IMR-90 (cell line): Measurements from ENCODE around the gene TCF4. TPM values are rescaled to one million over a fixed set of nuclear protein-coding genes. Genes with fewer than 3 reads are reported as not detected.

Source experiments
- ATAC-seq: fragments of 200-7000 bp; cut with Tn5 transposase; 2 replicates; pipeline ENCODE4 v1.9.1; 2020; ENCODE audit warnings: low read depth, mild to moderate bottlenecking, moderate library complexity
- BruUV-seq: library from RNA; stranded (reverse); fragments of 400-500 nt; replicated peaks from 2 replicates; lab custom pipeline; 2021; lab: Mats Ljungman, UMichigan
- CTCF ChIA-PET: fragments of 300-600 bp; formaldehyde crosslinking; extraction: SDS; loops from one replicate; lab custom pipeline; 2021; ENCODE audit warnings: antibody characterized with exemption; lab: Yijun Ruan, JAX
- POLR2A ChIA-PET: fragments of 300-600 bp; sonication (Branson Sonifier 250); formaldehyde crosslinking; loops from one replicate; lab custom pipeline; 2022; ENCODE audit warnings: antibody characterized with exemption; ENCODE audit not compliant: unreplicated experiment; lab: Charles Lee
- DNase-seq: peaks from one replicate; pipeline ENCODE4 v3.0.0; 2013
- H2AFZ ChIP-seq: replicated peaks from 2 replicates; pipeline ENCODE3; 2013; ENCODE audit warnings: low read length, mild to moderate bottlenecking; ENCODE audit not compliant: poor library complexity
- H2AK5ac ChIP-seq: 2 replicates; pipeline ENCODE4 v1.6.1; 2013; ENCODE audit warnings: low read depth, low read length, inconsistent platforms
- H2AK9ac ChIP-seq: replicated peaks from 2 replicates; pipeline ENCODE3; 2013; ENCODE audit warnings: mild to moderate bottlenecking, low read depth, low read length, moderate library complexity; ENCODE audit not compliant: poor library complexity
- H2BK120ac ChIP-seq: 2 replicates; pipeline ENCODE4 v1.6.1; 2013; ENCODE audit warnings: low read depth, low read length, inconsistent platforms
- H2BK15ac ChIP-seq: 3 replicates; pipeline ENCODE4 v1.6.1; 2013; ENCODE audit warnings: low read depth, low read length, inconsistent platforms
- H2BK20ac ChIP-seq: 2 replicates; pipeline ENCODE4 v1.6.1; 2013; ENCODE audit warnings: low read depth, mild to moderate bottlenecking, inconsistent platforms, low read length, moderate library complexity
- H2BK5ac ChIP-seq: 2 replicates; pipeline ENCODE4 v1.6.1; 2013; ENCODE audit warnings: mild to moderate bottlenecking, low read depth, low read length, inconsistent platforms; ENCODE audit not compliant: poor library complexity, severe bottlenecking
- H3K14ac ChIP-seq: replicated peaks from 2 replicates; pipeline ENCODE4 v1.6.1; 2013; ENCODE audit warnings: low read depth, low read length, inconsistent platforms
- H3K18ac ChIP-seq: 2 replicates; pipeline ENCODE4 v1.6.1; 2013; ENCODE audit warnings: low read depth, low read length, control low read depth
- H3K23ac ChIP-seq: 2 replicates; pipeline ENCODE4 v1.6.1; 2013; ENCODE audit warnings: low read depth, low read length, inconsistent platforms
- H3K27ac ChIP-seq: 2 replicates; pipeline ENCODE4 v1.5.1; 2013; ENCODE audit warnings: mild to moderate bottlenecking, control low read depth, low read length; ENCODE audit not compliant: insufficient read depth
- H3K27me3 ChIP-seq: 2 replicates; pipeline ENCODE4 v1.6.1; 2013; ENCODE audit warnings: low read length; ENCODE audit not compliant: control insufficient read depth, insufficient read depth
- H3K36me3 ChIP-seq: 2 replicates; pipeline ENCODE4 v1.6.1; 2013; ENCODE audit warnings: low read length, mixed read lengths; ENCODE audit not compliant: control insufficient read depth, insufficient read depth
- H3K4ac ChIP-seq: 2 replicates; pipeline ENCODE4 v1.6.1; 2013; ENCODE audit warnings: low read depth, low read length, inconsistent platforms
- H3K4me1 ChIP-seq: 2 replicates; pipeline ENCODE4 v1.6.1; 2013; ENCODE audit warnings: low read length, mixed read lengths; ENCODE audit not compliant: control insufficient read depth, insufficient read depth
- H3K4me2 ChIP-seq: 2 replicates; pipeline ENCODE4 v1.6.1; 2013; ENCODE audit warnings: low read depth, mild to moderate bottlenecking, control low read depth, low read length, moderate library complexity
- H3K4me3 ChIP-seq: 2 replicates; pipeline ENCODE4 v1.5.1; 2013; ENCODE audit warnings: low read depth, mild to moderate bottlenecking, control low read depth, low read length, moderate library complexity; ENCODE audit not compliant: insufficient read depth
- H3K56ac ChIP-seq: 2 replicates; pipeline ENCODE4 v1.6.1; 2013; ENCODE audit warnings: low read length, inconsistent platforms; ENCODE audit not compliant: insufficient read depth; ENCODE audit errors: extremely low read depth
- H3K79me1 ChIP-seq, 2 experiments: 2 replicates each; pipeline ENCODE4 v1.6.1; 2013; ENCODE audit warnings: low read length in 2 of 2, inconsistent platforms in 1 of 2, low read depth in 1 of 2
- H3K9ac ChIP-seq: 2 replicates; pipeline ENCODE4 v1.6.1; 2013; ENCODE audit warnings: low read depth, low read length, control low read depth
- H3K9me1 ChIP-seq: 2 replicates; pipeline ENCODE4 v1.6.1; 2013; ENCODE audit warnings: low read length, inconsistent platforms; ENCODE audit not compliant: insufficient read depth
- H3K9me3 ChIP-seq: 2 replicates; pipeline ENCODE4 v1.6.1; 2013; ENCODE audit warnings: low read length; ENCODE audit not compliant: control insufficient read depth, insufficient read depth
- H4K20me1 ChIP-seq: 2 replicates; pipeline ENCODE4 v1.6.1; 2013; ENCODE audit warnings: low read length, inconsistent platforms; ENCODE audit not compliant: insufficient read depth
- H4K5ac ChIP-seq: 2 replicates; pipeline ENCODE4 v1.6.1; 2013; ENCODE audit warnings: mild to moderate bottlenecking, low read depth, low read length, control low read depth
- H4K8ac ChIP-seq, 2 experiments: 2 replicates each; pipeline ENCODE4 v1.6.1; 2013; ENCODE audit warnings: low read depth in 2 of 2, low read length in 2 of 2, control low read depth in 1 of 2, inconsistent platforms in 1 of 2
- H4K91ac ChIP-seq: 2 replicates; pipeline ENCODE4 v1.6.1; 2013; ENCODE audit warnings: low read depth, low read length, inconsistent platforms; ENCODE audit not compliant: insufficient read depth
- CTCF ChIP-seq: conservative IDR thresholded peaks from 2 replicates; pipeline ENCODE4 v1.5.1; 2012; ENCODE audit warnings: mild to moderate bottlenecking, low read depth, low read length, improper control_type of control experiment
- FOS ChIP-seq: fragments of 150-350 bp; IDR thresholded peaks from 2 replicates; pipeline ENCODE4 v1.6.1; 2016; ENCODE audit warnings: low read depth, low read length
- RAD21 ChIP-seq: IDR thresholded peaks from 2 replicates; pipeline ENCODE4 v1.6.1; 2012; ENCODE audit warnings: low read length, improper control_type of control experiment
- RCOR1 ChIP-seq: IDR thresholded peaks from 2 replicates; pipeline ENCODE4 v1.6.1; 2012; ENCODE audit warnings: mild to moderate bottlenecking, low read length, improper control_type of control experiment; ENCODE audit not compliant: insufficient replicate concordance
- SMC3 ChIP-seq: fragments of 150-350 bp; IDR thresholded peaks from 2 replicates; pipeline ENCODE4 v1.6.1; 2016; ENCODE audit warnings: low read depth, mild to moderate bottlenecking, antibody characterized with exemption, low read length, moderate library complexity
- WGBS, 2 experiments: methylation state at CpG; one replicate each; pipeline versions ENCODE4 v1.1.5 to v1.1.7; 2013; ENCODE audit warnings: missing lambda C conversion rate in 2 of 2; ENCODE audit not compliant: insufficient read length in 1 of 2; ENCODE audit errors: extremely low coverage in 2 of 2; 5-methylcytosine and 5-hydroxymethylcytosine counted together
- dilution Hi-C: fragments of 300-500 bp; cut with HindIII; formaldehyde crosslinking; loops from one replicate; pipeline ENCODE4 v1.14.3; 2018; ENCODE audit warnings: low sequenced_read_pairs; ENCODE audit not compliant: unreplicated experiment
- in situ Hi-C: fragments of 300-500 bp; cut with MboI; formaldehyde crosslinking; loops from 3 replicates; pipeline ENCODE4 v1.14.3; 2019; ENCODE audit warnings: low sequenced_read_pairs, inconsistent platforms, mixed read lengths
- intact Hi-C: fragments of 100-400 bp; cut with micrococcal nuclease; formaldehyde crosslinking; loops from 2 replicates; pipeline ENCODE4 v1.10.0; 2022
- polyA plus RNA-seq, 3 experiments: library from polyadenylated mRNA; depleted of rRNA; stranded (reverse); fragments of >200 nt; gene quantifications; 2 replicates each; pipeline ENCODE4 v1.2.3, GENCODE V29; 2012; ENCODE audit warnings: low replicate concordance in 1 of 3
- total RNA-seq: library from RNA; depleted of rRNA; stranded (reverse); fragments of >200 nt; gene quantifications from 2 replicates; pipeline ENCODE4 v1.2.3, GENCODE V29; 2012

The TCF4 gene
- total and polyA plus RNA-seq, 2 of the 4 experiments (the other 2 are of a cell fraction), result 30.0 to 87.1 TPM

GRCh38 chr18:55234366-55235093, 353.5 kb downstream of the TCF4 start:
- no peak overlapping the region for H3K4me3 ChIP-seq
- in situ Hi-C loops, result loop anchor here (5.0 to 25.0 kb wide), 3 partner anchors 178 to 553 kb away; partner anchors contain the start of gene TCF4

More at GRCh38 chr18:55234366-55235093, 353.5 kb downstream of the TCF4 start:
- peak overlapping the region; percentile 12 for H2AK9ac ChIP-seq
- H4K5ac ChIP-seq, result no peak overlapping the region
- dilution Hi-C loops, result no loop called here
- WGBS, 2 experiments, result 43% methylated on average over 4 of the region's 21 CpGs; no CpG with 5 or more reads in 1 of the 2 experiments
- H3K4ac ChIP-seq, result no peak overlapping the region
- H2BK15ac ChIP-seq, result no peak overlapping the region
- no peak overlapping the region for H3K27ac ChIP-seq
- no peak overlapping the region for H3K9ac ChIP-seq
- H3K9me3 ChIP-seq, result no peaks in the 10 kb centered on the region
- ATAC-seq, result peak; percentile 92
- intact Hi-C loops, result loop anchor here (1.0 to 5.0 kb wide), 8 partner anchors 86 to 1342 kb away; no protein-coding TSS in a partner anchor
- no peaks in the 10 kb centered on the region for H4K20me1 ChIP-seq
- no peak overlapping the region for H4K91ac ChIP-seq
- H4K8ac ChIP-seq, result peak overlapping the region in 1 of 2 experiments; percentile 49; a peak in 1 of 4 replicates
- H3K18ac ChIP-seq, result no peak overlapping the region
- TF ChIP-seq FOS (no peak), RAD21 (peak; percentile 95), CTCF (peak; percentile 88), RCOR1 (no peak), SMC3 (peak; percentile 80)
- no TSS peak for BruUV-seq
- H3K23ac ChIP-seq, result no peak overlapping the region
- H3K27me3 ChIP-seq, result no peaks in the 10 kb centered on the region
- CTCF ChIA-PET, result interaction anchor here (0.5 to 2.0 kb wide), 21 partner anchors 8 to 1124 kb away, joined by 3 to 12 read pairs (median 4); no protein-coding TSS in a partner anchor
- peaks cover 9 to 31% of the 10 kb centered on the region in 2 experiments; a peak in 3 of 4 replicates for H3K79me1 ChIP-seq
- H3K9me1 ChIP-seq, result no peaks in the 10 kb centered on the region
- no peak overlapping the region for H2BK5ac ChIP-seq
- no peak overlapping the region for H2BK20ac ChIP-seq
- no peak overlapping the region for H3K4me2 ChIP-seq
- peaks cover 12% of the 10 kb centered on the region for H3K36me3 ChIP-seq
- no peaks in the 10 kb centered on the region for H3K4me1 ChIP-seq
- POLR2A ChIA-PET, result interaction anchor here (0.6 kb wide), 1 partner anchor 352 kb away, joined by 3 read pairs; no protein-coding TSS in a partner anchor
- H2BK120ac ChIP-seq, result 0 out of 2 replicates have a peak overlapping the region, but pooled peaks have one; percentile 51
- H3K56ac ChIP-seq, result no peak overlapping the region
- DNase-seq, result peak; percentile 79
- no peak overlapping the region for H2AK5ac ChIP-seq
- H3K14ac ChIP-seq, result no peak overlapping the region
- H2AFZ ChIP-seq, result peak overlapping the region; percentile 51
